DMS79 treated with DMSO at 0.1 percent for 48 hours (cell line): ENCODE data around the gene CFAP99.
"Not testable (repeated sequence)": the region's sequence is repeated elsewhere in the genome, so short reads cannot be mapped to it uniquely, and the experiment has no call there.

Source experiments
- DNase-seq: peaks from one replicate; lab custom pipeline; 2025; lab: John Stamatoyannopoulos, UW

The CFAP99 gene

GRCh38 chr4:2429945-2430757, 11.4 kb downstream of the CFAP99 start:
- DNase-seq = not testable (repeated sequence)

- DNase-seq = no peak
These were observed 13.2 kb downstream of the CFAP99 start for GRCh38 chr4:2432004-2432403.

- DNase-seq = no peak
These were observed 14.3 kb downstream of the CFAP99 start for GRCh38 chr4:2432991-2433530.

DNA sequence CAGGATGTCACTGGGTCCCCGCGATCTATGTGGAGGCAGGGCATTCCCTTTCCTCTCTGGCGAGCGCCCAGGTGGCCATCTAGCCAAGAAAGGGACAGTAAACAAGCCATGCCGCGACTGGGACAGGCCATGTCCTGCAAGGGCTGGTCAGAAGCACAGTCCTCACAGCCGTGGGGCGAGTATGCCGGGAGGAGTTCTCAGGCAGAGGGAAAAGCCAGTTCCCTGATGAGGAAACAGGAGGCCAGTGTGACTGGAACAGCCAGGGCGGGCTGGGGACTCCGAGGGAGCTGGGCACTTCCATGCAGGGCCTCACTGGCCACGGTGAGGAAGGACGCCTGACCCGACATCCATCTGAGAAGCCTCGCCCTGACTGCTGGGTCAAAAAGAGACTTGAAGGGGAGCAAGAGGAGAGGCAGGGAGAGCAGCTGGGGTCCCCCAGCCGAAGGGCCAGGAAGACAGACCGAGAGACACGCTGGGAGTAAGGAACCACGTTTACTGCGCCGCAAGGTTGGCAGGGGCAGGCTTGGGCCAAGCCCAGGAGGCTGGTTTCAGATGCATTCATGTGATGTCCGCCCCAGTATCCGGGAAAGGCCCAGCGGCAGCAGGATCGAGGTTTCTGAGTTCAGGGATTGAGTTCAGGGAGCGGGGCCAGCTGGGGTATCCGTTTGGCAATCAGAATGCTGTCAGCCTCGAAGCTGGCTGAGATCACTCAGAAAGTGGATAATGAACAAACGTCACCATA, 15.0 kb downstream of the CFAP99 start:
- DNase-seq = no peak

GRCh38 chr4:2434420-2434819, 15.7 kb downstream of the CFAP99 start:
- DNase-seq = no peak

- no peak for DNase-seq
These were observed 17.5 kb downstream of the CFAP99 start for GRCh38 chr4:2436301-2436700.

DNA sequence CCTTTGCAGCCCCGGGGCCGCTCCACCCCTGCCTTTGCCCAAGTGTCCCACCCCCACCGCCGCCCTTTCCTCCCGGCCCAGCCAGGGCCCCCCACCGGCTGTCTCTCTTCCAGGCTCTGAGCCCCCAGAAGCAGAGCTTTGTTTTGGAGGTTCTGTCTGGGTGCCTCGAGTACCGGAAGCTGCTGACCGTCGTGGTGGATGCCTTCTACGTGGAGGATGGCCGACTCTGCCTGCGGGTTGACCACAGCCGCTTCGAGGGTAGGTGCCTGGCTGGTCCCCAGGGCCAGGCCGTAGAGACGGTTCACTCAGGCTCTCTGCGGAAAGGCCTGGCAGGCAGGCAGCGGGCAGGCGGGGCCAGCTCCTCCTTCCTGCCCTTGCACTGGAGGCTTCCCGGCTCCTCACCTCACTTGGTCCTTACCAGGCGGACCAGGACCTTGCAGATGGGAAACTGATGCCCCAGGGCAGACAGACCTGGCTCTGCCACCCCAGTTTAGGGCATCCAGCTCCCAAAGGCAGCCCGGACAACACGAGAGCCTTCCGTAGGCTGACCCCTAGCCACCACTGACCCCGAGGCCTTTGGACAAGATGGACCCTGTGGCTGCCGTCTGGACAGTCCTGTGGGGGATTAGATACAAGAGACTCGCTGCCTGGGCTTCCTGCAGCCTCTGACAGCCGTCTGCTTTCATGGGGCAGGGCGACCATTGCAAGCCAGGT, 18.2 kb downstream of the CFAP99 start:
- DNase-seq = no peak

GRCh38 chr4:2437475-2438215, 18.9 kb downstream of the CFAP99 start:
- no peak for DNase-seq

GRCh38 chr4:2438822-2439718, 20.3 kb downstream of the CFAP99 start:
- DNase-seq = no peak

DNA sequence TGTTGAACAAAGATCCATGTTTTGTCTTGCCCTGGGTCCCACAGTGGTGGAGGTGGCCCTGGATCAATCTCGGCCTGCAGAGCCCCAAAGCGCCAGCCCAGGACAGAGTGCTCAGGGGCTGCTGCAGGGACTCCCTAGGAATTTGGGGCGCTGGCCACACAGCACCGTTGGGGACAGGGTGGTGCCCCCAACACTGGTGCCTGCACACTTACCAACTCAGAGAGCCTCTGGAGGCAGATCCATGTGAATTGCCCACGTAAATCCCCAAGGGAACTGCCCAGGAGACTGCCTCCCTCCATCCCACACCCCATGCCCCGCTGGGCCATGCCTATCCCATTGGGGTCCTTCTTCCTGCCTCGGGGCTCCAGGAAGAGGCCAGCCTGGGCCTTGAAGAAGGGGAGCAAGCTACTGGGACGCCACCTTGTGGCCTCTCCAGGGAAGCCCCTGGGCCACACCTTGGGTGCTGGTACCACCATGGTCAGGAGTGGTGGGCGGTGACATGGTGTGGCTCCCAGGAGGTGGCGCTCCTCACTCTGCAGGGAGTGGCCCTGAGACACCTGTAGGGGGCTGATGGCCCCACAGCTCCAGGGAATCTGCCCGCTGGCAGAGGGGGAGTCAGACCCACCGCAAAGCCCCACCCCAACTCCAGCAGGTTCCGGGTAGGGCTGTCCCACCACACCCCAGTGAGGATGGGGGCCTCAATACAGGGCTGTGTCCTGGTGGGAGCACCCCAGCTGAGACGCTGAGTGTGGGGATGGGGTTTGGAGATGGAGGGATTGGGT, 22.8 kb downstream of the CFAP99 start:
- no peak for DNase-seq

- no peak for DNase-seq
These were observed 23.6 kb downstream of the CFAP99 start for GRCh38 chr4:2442175-2442993.

DNA sequence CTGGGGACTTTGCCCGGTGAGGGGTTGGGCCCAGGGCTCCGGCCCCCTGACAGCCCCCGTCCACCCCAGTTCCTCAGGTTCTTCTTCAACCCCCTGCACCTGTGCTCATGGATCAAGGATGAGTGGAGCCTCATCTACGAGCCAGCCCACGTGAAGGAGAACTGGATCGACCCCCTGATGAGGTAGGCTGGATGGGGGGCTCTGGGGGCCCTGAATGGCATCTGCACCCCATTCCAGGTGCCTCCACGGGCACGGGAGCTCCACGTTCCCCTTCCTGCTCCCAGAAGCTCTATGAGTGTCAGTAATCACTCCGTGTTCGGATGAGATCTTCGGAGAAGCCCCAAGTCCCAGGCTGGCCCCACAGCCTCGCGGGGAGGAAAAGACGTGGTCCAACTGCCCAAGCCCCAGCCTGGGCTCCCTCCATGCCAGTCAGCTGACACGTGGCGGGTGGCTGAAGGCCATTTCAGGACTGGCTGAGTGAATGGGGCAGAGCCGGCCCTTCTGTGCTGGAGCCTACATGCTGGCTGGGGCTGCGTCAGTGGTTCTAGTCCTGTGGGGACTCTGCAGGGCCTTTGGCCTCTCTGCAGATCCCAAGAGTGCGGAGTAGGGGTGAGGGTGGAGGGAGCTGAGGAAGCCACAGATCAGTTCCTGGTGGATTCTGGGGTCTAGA, 24.4 kb downstream of the CFAP99 start:
- no peak for DNase-seq

DNA sequence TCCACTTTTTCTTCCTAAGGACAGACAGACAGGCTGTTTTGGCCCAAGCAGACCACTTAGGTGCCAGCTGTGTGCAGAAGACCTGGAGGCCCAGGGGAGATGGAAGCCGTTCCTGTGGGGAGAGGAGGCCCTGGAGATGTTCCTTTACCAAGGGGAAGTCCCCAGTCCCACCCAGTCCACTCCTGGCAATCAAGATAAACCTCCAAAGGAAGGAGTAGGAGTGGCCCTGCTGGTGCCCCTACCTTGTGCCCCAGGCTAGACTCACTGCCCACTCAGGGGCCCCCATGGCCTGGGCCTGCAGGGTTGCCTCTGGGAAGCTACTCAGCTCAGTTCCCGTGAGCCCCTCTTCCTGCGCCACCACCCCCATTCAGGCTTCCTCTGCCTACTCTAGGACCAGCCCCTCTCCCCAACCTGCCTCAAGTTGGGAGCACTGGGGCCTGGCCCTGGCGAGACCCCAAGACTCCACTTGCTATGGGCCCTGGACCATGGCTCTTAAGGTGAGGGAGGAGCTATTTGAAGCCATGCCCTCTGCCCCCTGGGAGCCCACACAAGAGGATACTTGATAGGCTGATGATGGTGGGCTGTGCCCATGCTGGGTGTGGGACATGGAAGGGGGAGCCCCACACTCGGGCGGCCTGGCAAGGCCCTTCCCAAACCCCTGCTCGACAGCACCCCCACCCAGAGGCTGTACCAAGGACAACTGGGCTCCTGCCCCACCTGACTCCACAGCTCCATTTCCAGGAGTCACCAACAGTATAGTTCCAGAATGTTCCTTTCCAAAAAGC, 25.4 kb downstream of the CFAP99 start:
- DNase-seq = no peak

DNA sequence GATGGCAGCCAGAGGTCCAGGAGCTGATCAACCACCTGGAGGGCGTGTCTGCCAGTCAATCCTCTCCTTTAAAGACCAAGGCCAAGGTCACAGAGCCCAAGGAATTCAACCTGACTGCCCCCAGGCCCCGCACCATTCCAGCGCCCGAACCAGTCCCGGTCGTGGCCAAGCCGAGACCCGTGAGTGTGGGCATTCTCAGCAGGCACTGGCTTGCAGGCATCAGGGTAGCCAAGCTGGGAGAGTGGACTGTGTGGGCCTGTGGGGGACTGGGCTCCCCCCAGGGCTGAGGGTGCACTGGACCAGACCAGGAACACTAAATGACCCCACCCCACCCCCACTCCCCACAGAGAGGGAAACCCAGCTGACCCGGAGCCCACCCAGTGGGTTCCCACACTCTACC, 26.4 kb downstream of the CFAP99 start:
- DNase-seq = no peak

- DNase-seq = no peak
These were observed 26.8 kb downstream of the CFAP99 start for GRCh38 chr4:2445571-2445970.

DNA sequence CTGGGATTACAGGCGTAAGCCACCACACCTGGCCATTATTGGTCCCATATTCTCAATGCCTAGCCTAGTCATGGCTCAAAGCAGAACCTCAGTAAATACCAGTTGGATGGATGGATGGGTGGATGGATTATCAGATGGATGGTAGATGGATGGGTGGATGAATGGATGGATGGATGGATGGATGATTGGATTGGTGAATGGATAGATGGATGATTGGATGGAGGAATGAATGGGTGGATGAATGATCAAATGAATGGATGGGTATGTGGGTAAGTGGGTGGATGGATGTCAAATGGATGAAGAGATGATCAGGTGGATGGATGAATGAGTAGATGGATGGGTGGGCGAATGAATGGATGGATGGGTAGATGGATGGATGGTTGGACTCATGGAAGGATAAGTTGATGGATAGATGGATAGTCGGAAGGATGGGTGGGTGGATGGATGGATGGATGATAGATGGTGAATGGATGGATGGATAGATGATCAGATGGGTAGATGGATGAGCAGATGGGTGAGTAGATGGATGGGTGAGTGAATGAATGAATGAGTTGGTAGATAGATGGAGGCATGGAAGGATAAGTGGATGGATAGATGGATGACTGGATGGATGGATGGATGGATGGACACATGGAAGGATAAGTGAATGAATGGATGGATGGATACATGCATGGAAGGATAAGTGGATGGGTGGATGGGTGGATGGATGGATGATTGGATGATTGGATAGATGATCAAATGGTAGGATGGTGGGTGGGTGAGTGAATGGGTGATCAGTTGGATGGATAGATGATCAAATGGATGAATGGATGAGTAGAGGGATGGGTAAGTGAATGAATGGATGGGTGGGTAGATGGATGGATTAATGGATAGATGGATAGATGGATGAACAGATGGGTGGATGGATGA, 28.2 kb downstream of the CFAP99 start:
- DNase-seq = no peak

DNA sequence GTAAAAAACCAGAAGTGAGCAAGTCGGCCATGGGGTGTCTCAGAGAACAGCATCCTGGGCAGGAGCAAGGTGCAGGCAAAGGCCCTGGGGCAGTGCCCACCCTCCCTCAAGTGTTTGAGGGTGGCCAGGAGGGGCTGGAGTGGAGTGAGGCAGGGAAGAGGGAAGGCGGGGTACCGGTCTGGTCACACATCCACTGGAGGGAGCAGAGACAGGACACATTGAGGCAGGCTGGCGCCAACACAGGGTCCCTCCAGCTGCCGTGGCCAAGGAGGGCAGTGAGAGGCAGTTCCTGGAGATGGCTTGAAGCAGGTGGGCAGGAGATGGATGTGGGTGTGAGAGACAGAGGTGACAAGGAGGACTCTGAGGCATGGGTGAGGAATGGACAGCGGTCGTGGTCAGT, 29.8 kb downstream of the CFAP99 start:
- DNase-seq = no peak
